ENCODE data around the gene ANGEL1.

The ANGEL1 gene

GRCh38 chr14:76778546-76779215, 34.0 kb downstream of the ANGEL1 start:
- peak in 1 of 2 experiments; percentile 55 for DNase-seq

- DNase-seq, result no peak
Observed at GRCh38 chr14:76777721-76778120, 35.0 kb downstream of the ANGEL1 start.

GRCh38 chr14:76776428-76777251, 36.0 kb downstream of the ANGEL1 start:
- peak; percentile 34 to 78 for DNase-seq

- DNase-seq, result no peak
Observed at GRCh38 chr14:76775695-76776427, 36.8 kb downstream of the ANGEL1 start.

- DNase-seq, result no peak
Observed at GRCh38 chr14:76774821-76775694, 37.6 kb downstream of the ANGEL1 start.

- DNase-seq, result no peak
Observed at GRCh38 chr14:76773956-76774820, 38.5 kb downstream of the ANGEL1 start.

- DNase-seq, result no peak
Observed at GRCh38 chr14:76773188-76773885, 39.3 kb downstream of the ANGEL1 start.

- DNase-seq, result no peak
Observed at GRCh38 chr14:76772300-76773187, 40.1 kb downstream of the ANGEL1 start.

- DNase-seq, result no peak
Observed at GRCh38 chr14:76771437-76771980, 41.2 kb downstream of the ANGEL1 start.

- DNase-seq, result no peak
Observed at GRCh38 chr14:76770521-76771436, 41.9 kb downstream of the ANGEL1 start.

- DNase-seq, result no peak
Observed at GRCh38 chr14:76769636-76770292, 42.9 kb downstream of the ANGEL1 start.

- DNase-seq, result no peak
Observed at GRCh38 chr14:76768671-76769500, 43.8 kb downstream of the ANGEL1 start.

GRCh38 chr14:76767681-76768656, 44.7 kb downstream of the ANGEL1 start:
- DNase-seq, result peak in 1 of 2 experiments; percentile 81

GRCh38 chr14:76765461-76765931, 47.2 kb downstream of the ANGEL1 start:
- DNase-seq, result no peak
